ENCODE data around the gene VCAN. TPM values are rescaled to one million over a fixed set of nuclear protein-coding genes. Genes with fewer than 3 reads are reported as not detected.

Gene VCAN
- total RNA-seq, 6 experiments from 2014 or later = 18.8 to 25.5 (median 22.5) TPM

DNA sequence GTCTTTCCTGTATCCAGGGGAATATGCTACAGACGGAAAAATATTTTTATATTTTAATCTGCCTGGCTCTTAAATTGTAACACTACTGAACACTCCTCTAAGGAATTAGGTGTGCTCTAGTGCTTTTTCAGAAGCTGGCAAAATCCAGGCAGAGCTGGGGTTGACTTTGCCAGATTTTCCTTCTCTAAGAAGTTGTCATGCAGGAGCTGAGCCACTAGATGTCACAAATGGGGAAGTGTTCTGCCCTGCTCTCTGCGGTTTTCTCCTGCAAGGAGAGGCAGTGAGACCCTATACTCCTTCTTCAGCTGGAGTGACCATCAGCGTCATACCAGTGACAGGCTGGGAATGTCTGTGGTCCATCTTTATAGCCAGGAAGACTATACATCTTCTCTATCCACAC is 136.6 kb downstream of the VCAN start:
- Mint-ChIP-seq H3K27me3 (ENCODE audit: insufficient read depth) (peaks cover 11% of the 10 kb centered on the region; the same call in 1 of the 2 replicates), H3K36me3 (ENCODE audit: low read depth) (no peaks in the 10 kb centered on the region), H3K4me1 (ENCODE audit: low read depth) (no peaks in the 10 kb centered on the region), H3K4me3 (no peak overlapping the region), H3K27ac (no peak overlapping the region), H3K9me3 (no peaks in the 10 kb centered on the region)
- peak; percentile 23 for DNase-seq
- TF ChIP-seq, protein P1, sequence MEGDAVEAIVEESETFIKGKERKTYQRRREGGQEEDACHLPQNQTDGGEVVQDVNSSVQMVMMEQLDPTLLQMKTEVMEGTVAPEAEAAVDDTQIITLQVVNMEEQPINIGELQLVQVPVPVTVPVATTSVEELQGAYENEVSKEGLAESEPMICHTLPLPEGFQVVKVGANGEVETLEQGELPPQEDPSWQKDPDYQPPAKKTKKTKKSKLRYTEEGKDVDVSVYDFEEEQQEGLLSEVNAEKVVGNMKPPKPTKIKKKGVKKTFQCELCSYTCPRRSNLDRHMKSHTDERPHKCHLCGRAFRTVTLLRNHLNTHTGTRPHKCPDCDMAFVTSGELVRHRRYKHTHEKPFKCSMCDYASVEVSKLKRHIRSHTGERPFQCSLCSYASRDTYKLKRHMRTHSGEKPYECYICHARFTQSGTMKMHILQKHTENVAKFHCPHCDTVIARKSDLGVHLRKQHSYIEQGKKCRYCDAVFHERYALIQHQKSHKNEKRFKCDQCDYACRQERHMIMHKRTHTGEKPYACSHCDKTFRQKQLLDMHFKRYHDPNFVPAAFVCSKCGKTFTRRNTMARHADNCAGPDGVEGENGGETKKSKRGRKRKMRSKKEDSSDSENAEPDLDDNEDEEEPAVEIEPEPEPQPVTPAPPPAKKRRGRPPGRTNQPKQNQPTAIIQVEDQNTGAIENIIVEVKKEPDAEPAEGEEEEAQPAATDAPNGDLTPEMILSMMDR (IDR thresholded peaks at IDR 0.05) = peak; percentile 72

DNA sequence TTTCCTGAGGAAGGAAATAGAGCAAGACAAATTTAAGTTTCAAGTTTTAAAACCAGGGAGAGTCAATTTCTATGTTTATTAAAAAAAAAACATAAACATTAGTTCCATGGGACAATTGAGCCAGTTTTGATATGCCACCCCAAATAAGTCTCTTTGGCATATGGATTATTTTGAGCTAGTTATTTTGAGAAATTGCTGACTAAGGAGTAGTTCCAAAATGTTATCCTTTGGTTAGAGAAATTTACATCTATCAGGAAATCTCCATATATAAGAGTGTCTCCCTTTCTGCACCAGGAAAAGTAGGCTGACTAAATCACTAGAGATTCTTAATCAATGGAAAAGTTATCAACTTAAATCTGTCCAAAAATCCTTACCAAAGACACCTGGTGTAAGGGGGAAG is 143.3 kb downstream of the VCAN start:
- Mint-ChIP-seq H3K27me3 (ENCODE audit: insufficient read depth) (no peaks in the 10 kb centered on the region; the same call in none of the 2 replicates), H3K4me1 (ENCODE audit: low read depth) (no peaks in the 10 kb centered on the region)

DNA sequence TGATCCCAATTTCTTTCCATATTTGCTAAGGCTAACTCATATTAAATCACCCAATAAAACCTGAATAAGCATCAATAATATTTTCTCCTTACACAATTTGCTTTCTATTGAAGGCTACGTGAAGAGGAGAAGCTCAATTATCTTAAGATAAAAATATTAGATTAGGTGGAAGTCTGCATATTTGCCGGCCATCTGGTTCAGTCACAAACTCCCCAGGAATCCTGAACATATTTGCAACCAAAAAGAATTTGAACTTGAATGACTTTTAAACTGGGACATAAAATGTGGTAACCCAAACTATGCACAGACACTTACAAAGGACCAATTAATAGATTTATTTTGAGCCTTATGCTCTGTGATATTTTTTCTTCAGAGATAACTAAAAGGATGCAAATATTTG is 156.8 kb downstream of the VCAN start:
- peak; percentile 9 for DNase-seq
- TF ChIP-seq, protein P1 (IDR thresholded peaks at IDR 0.05) = no peak
- H3K9me3 Mint-ChIP-seq = no peaks in the 10 kb centered on the region
- H3K36me3 Mint-ChIP-seq (ENCODE audit: low read depth) = no peaks in the 10 kb centered on the region
- peaks cover 12% of the 10 kb centered on the region for H3K4me1 Mint-ChIP-seq (ENCODE audit: low read depth)
- H3K27me3 Mint-ChIP-seq (ENCODE audit: insufficient read depth) = peaks cover 11% of the 10 kb centered on the region
- no peak overlapping the region for H3K4me3 Mint-ChIP-seq
- no peak overlapping the region for H3K27ac Mint-ChIP-seq

More for the DNA sequence above, 143.3 kb downstream of the VCAN start:
- Mint-ChIP-seq H3K9me3 (peaks cover 20% of the 10 kb centered on the region), H3K27ac (no peak overlapping the region), H3K36me3 (ENCODE audit: low read depth) (peaks cover 7% of the 10 kb centered on the region; the same call in 1 of the 2 replicates), H3K4me3 (no peak overlapping the region)
- no peak for DNase-seq
- TF ChIP-seq, protein P1 (IDR thresholded peaks at IDR 0.05) = no peak

Other genes starting within 250 kb of the VCAN start
- gene HAPLN1, start 249.1 kb downstream of the VCAN start, total RNA-seq (2021; fragmentation: NEBNext Ultra II Directional; extraction: Animal tissue kit (Norgen Biotek cat#: 25700)) = 100 to 1,000 TPM in 4 of 6 experiments, 10 to 100 TPM in 2; 10.2 to 118 (median 112) TPM